Activated CD8-positive, alpha-beta memory T cell treated with anti-CD3 and anti-CD28 coated beads, Interleukin-2, amount 50 U/mL, for 24 hours (primary cell): Measurements from ENCODE around the gene GAREM1.
"Not testable (repeated sequence)": the region's sequence is repeated elsewhere in the genome, so short reads cannot be mapped to it uniquely, and the experiment has no call there.

Experiments used
- DNase-seq: peaks from one replicate; pipeline ENCODE4 v3.0.0-alpha.2; 2020; ENCODE audit errors: extremely low read depth

Gene GAREM1

DNA sequence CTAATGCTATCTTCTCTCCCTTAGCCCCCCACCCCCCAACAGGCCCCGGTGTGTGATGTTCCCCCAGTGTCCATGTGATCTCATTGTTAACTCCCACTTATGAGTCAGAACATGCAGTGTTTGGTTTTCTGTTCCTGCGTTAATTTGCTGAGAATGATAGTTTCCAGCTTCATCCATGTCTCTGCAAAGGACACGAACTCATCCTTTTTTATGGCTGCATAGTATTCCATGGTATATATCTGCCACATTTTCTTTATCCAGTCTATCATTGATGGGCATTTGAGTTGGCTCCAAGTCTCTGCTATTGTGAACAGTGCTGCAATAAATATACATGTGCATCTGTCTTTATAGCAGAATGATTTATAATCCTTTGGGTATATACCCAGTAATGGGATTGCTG, 179.1 kb downstream of the GAREM1 start:
- not testable (repeated sequence) for DNase-seq

DNA sequence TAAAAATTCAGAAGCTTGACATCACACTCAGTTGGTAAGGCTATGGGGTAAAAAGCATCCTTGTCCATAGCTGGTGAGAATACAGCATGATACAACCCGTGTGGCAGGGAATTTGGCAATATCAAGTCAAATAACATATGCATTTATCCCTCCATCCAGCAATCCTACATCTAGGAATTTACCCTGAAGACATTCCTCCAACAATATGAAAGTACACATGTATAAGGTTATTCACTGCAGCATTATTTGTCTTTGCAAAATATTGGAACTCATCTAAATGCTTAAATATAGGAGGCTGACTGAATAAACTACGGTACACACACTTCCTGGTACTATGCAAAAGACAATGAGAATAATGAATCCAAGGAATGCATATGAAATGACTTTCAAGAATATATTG, 179.9 kb downstream of the GAREM1 start:
- DNase-seq, result no peak

DNA sequence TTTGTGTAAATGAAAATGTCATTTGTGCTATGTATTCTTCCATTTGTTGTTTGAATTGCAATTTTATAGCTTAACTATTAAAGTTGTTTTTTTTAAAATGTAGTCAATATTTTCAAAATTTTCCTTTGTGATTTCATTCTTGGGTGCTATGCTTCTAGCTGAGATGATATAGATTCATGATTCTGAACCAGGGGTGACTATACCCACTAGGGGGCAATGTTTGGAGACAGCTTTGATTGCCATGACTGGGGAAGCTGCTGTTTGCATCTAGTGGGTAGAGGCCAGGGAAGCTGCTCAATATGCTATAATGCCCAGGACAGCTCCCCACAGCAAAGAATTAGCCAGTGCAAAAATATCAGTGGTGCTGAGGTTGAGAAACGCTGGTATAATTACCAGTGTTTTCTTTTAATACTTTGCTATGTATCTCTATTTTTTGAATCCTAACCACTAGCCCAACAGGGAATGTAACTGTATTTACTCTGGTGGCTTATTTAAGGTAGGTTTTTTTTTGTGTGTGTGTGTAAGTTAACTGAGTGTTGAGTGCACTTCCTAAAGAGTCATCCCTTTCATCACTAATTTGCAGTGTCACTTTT, 181.1 kb downstream of the GAREM1 start:
- DNase-seq, result no peak

DNA sequence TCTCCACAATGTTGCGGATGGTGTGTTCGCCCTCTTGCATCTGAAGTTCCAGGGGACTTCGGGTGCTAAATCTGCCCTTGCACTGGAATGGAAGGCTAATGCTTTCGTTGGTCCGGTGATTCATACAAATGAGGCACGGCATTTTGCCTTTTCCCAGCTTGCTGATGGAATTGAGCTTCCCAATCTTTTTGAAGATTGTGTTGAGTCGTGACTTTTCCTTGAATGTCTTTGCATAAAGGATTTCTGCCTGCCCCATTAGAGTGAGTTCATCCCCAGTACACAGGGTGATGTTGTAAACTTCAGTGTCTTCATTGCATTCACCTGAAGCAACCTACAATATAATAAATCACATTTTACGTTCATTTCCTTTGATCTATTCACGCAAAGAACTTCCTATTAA, 182.8 kb downstream of the GAREM1 start:
- DNase-seq, result no peak

DNA sequence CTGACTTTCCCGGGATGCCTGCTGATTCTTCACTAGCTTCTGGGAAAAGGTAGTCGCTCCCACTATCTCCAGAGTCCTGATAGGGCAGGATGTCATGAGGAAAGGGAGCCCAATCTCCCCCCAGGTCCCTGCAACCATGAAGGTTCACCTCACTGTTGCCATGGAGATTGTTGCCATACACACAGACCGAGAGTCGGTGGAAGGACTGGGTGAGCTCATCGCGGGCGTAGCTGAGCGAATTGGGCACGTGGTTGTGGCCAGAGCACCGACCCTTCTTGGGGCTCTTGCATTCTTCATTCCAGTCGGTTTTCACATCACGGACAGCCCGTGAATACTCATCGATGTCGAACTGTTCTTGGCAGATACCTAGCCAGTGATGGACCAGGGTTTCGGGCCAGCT, 183.4 kb downstream of the GAREM1 start:
- no peak for DNase-seq

DNA sequence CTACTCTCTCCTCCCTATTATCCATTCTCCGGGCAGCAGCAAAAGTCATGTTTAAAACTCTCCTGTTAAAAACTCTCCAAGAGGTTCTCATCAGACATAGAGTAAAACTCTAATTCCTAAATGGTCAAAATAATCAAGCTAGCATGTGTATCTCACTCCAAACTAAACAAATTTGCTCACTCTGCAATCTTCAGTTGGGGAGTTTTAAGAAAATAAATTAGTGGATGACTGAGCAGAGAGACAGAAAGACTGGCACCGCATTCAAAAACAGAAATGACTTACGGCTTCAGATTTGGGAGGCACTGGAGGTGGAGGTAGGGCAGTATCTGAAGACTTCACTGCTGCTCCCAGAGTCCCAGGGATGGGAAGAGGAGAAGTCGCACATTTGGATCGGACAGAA, 183.9 kb downstream of the GAREM1 start:
- DNase-seq, result no peak

DNA sequence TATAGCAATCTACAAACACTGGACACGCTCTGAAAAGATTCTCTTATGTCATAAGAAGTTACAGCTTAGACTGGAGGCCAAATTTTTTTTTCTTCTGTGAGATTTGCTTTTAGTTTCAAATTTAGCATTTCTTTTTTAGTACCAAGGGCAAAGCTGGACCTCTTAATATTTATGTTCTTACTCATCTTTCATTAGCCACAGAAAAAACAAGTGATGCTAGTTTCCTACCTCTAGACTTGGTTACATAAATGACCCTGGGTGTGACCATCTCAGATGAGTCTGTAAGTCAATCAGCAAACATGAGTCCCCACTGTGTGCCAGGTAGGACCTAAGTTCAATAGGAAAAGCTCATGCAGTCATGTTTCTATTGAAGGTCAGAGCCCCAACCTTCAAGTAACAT, 186.4 kb downstream of the GAREM1 start:
- DNase-seq, result no peak

DNA sequence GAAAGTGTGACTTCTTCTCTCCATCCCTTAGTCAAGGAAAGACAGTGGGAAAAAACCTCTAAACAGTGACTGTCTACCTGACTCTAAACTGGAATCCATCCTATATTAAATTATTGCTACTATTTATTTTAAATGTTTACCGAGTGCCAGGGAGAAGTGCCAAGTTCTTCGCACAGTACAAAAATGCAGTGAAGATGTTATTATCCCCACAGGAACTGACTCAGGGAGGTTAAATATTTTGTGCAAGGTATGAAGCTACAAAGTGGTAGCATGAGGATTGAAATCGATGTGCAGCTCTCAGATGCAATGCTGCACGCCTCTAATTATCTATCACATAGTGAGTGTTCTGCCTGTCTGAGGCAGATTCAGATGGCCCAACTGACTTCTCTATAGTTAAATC, 189.8 kb downstream of the GAREM1 start:
- no peak for DNase-seq

DNA sequence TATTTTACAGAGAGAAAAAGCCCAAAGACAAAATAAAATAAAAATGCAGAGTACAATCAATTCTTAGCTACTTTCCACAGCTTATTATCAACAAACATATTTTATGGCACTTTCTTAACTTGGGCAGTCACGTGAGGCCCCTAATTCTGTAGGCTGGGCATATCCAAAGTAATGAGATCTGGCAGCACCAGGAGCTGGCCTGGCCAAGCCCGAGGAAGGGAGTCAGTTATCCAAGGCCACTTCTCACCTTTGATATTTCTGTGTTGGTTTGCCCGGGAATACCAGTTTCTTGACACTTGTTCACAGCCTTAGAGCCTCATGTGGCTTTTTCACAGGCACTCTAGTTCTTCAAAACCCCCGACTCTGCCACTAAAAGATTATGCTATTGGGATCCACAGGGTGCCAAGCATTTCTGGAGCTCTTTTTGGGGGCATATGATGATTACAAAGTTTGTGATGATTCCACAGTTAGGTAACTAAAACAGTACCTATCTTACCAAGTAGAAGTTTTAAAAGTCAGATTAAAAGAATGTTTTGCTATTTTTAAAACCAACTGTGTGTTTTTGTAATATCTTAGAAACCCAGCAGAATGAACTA, 190.4 kb downstream of the GAREM1 start:
- DNase-seq, result no peak

DNA sequence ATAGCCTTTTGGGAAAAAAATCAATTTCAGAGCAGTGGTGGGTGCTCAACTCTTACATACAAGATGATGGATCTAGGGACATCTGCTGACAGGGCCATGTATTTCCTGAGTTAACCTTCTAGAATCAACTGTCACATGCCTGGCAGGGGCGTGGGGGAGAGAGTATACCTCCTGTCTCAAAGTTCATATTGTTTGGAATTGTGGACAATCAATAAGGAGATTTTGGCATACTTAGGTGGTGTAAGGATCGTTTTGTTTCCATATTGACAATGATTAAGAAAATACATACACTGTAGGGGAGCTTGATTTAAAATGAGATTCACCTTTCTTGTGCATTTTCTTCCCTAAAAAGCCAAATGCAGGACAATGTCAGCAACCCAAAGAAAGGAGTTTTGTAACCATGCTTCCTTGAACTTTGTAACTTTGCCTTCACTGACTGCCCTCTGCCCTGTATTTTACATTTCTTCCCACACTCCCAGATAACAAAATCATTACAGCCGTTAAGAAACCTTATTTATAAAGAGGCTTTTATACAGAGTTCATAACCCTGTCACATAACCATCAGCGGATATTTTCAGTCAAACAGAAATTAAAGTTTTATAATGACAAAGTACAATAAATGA, 192.4 kb downstream of the GAREM1 start:
- no peak for DNase-seq

DNA sequence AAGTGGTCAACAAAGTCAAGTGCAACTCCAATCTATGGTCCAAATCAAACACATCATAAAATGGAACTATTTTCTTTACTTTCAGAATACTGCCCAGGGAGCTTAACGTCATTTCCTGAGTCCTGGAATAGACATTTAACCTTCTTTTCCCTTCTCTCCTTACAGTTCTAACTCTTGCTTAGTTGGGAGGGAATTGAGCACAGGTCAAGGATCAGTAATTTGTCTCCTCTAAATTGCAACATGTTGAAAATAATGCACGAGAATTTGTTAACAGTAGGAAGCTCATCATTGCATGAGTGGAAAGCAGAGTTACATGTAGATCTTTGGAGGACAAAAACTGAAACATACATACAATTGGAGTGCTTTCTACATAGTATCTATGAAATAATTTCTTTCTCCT, 193.1 kb downstream of the GAREM1 start:
- no peak for DNase-seq

DNA sequence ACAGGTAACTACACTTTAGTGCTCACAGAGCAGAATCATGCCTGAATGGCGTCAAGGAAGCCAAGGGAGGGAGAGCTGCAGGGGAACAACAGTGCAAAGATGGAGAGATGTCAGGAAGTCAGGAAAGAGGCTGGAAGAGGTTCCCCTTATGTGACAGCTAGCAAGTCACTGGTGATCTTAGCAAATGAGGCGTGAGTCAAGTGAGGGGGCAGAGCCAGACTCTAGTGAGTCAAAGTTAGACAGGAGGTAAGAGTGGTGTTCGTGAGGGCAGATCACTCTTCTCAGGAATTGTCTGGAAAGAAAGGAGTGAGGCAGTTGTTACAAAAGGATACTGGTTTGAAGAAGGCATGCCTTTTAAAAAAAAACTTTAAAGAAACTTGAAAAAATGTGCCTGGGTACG, 193.8 kb downstream of the GAREM1 start:
- no peak for DNase-seq

DNA sequence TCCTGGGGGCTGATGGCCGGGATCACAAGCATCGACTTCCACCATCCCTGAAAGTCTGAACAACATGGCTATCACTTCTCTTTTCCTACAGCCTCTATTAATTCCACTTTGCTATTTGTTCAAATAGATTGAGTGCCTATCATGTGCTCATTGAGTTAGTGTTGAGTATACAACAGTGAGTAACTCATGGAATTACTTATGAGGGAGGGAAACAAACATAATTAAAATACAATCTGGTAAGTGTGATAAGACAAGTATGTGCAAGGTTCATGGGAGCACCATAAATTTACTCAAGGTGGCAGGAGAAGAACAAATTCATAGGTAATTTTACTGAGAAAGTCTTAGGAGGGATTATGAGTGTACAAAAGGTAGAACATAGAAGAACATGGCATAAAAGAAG, 194.4 kb downstream of the GAREM1 start:
- DNase-seq, result no peak

DNA sequence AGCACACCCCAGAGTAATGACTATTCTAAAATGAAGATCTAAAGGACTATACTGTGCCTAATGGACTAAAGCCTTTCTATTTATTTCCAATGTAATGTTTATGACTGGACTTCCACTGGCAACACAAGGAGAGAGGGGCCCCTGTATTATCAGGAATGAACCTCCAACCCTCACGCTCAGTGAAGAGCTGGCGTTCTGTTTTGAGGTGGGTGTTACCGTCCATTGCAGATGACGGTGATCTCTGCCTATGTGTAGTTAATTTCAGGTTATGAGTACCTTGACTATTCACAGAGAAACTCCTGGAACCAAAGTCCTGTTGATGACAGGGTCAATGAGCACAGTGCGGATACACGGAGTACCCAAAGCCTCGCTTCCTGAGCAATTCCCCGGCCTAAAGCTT, 195.5 kb downstream of the GAREM1 start:
- no peak for DNase-seq

DNA sequence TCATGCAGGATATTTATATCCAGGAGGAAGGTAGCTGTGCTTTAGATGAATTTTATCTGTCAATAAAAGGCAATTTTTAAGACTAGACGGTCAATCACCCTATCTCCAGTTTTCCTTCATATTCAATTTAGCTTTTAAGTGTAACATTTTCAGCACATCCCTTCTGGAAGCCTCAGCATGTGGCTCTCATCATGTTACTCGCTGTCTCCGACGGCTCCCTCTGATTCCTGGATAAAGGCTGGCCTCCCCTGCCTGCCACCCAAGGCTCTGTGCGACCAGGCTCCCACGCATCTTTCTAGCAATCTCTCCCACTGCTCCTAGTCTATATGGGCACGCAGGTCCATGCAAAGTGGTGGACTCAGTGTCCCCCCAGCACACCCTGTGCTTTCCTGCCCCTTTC, 196.4 kb downstream of the GAREM1 start:
- no peak for DNase-seq

DNA sequence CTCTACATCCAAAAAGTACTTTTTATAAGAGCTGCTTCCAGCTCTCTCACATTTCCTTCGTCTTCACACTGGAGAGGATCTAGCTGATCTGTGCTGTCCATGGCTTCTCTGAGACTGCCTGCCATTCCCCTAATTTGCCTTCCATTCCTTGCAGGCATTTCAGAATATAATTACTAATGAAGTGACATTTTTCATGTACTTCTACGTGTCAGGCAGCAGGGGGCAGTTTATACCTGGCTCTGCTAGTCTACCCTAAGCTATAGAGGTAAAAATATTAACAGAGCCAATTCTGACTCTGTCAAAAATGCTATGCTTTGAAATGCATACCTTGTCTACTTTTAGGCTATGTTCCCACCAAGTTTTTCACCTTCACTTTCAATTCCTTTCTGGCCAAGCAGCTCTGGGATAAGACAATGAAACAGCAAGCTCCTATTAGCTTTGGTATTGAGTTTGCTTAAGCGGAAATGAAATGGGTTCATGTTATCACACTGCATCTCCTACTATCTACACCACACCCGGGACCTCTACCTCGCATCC, 198.9 kb downstream of the GAREM1 start:
- DNase-seq, result no peak

DNA sequence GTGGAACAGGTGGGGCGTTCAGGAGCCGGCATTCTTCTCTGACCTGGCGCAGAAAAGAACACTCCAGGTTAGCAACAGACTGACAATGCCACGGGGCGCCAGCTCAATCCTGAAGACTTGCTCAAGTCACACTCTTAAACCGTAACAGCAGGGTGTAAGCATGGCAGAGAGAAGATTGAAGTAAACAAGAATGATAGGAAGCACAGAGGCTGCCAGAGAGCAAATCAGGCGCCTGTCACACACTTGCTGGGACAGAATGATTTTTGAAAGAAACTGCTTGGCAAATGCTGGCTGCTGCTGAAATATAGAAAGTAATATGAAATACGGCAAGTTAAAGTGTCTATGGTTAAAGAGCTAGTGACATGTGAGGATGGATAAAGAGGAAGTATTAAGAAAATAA, 200.3 kb downstream of the GAREM1 start:
- no peak for DNase-seq

DNA sequence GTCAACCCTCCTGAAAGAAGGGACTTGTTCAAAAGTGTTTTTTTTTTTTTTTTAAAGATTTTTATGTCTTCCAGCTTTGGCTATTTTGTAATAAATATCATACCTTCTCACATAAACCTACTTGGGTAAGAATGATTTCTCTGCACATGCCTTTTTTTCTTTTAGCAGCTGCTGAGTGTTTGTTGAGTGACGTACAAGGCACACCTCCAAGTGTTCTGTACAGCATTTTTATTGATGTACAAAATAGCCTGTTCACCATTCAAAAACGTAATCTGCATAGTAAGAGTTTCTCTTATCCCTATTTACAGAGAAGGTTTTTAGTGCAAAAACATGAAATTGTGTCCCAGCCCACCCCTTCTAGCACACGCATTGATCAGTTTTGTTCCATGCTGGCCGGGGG, 203.2 kb downstream of the GAREM1 start:
- DNase-seq, result no peak

DNA sequence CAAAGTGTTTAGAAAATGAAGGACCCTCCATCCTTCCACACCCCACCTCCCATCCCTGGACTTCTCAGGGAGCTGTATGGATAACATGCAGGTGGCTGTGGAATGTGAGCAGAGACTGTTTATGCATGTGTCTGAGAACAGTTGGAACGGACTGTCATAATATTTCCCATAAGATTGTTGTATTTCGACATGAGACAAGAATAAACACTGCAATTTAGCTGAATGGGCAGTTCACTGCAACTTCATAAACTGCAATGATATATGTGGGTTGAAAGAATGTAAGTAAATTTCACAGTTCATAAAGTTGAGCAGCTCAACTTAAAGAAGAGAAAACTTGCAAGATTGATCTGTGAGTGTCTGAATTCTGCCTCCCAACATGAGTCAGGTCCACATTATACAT, 206.3 kb downstream of the GAREM1 start:
- DNase-seq, result no peak

DNA sequence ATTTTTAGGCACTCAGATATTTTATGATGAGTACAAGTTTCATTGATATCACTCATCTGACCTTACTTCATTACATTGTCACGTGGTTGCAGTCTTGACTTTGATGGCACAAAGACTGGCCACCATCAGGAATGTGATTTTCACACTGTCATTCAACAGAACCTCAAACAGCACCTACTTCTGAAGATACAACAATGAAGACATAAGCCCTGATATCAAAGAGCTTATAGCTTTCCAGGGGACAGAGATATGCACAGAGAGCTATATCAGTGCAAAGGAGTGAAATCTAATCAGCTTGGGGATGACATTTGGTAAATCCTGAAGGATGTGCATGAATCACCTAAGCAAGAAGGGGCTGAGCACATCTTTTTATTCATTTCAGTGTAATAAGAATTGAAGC, 208.6 kb downstream of the GAREM1 start:
- no peak for DNase-seq

DNA sequence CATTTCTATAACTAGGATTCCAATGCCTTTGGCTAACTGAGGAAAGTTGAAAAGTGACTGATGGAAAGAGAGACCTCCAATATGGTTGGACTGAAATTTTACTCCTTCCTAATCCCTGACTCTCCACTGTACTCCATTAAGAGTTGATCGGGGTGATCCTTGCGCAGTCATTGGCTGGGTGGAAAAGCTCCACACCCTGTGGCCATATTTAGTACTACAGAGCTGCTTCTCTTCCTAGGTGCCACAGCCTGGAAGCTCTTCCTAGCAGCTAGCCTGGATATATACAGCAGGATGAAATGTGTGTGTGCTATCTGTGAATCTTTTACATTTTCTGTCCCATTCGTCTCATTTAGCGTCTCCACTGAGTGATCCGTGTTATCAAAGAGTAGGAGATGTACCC, 209.7 kb downstream of the GAREM1 start:
- DNase-seq, result no peak

DNA sequence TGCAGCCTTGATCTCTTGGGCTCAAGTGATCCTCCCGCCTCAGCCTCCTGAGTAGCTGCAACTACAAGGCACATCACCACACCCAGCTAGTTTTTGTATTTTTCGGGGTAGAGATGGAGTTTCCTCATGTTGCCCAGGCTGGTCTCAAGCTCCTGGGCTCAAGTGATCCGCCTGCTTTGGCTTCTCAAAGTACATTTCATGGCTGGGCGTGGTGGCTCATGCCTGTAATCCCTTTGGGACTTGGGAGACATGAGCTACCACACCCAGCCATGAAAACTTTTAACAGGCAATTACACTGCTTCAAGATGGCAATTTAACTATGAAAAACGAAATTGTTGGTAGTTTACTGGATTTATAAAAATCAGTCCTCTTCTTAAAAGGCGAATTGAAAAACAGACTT, 211.1 kb downstream of the GAREM1 start:
- DNase-seq, result no peak

DNA sequence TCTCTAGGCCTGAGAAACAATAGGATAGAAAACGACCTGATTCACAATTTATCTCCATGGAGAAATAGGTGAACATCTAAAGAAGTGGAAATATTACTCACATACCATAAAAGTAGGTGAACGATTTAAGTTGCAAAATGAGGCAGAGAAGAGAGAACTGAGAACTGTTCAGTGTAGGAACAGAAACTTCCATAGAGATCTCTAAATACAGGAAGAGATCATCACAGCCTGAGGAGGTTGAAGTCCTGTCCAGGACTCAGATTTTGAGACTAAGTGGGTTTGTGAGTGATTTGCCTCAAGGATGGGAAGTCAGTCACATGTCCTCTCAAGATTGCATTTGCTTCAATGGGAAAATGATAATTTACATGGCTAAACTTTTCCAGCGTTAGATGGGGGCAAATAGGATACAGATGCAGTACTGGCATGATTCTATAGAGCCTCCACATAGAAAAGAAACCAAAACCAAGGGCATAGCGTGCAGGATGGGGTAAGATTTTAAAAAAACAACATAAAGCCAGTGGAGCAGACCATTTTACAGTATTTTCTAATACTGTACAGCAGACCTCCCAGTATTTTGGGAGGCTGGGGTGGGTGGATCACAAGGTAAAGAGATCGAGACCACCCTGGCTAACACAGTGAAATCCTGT, 212.0 kb downstream of the GAREM1 start:
- no peak for DNase-seq
